NB4 (cell line): Measurements from ENCODE around the gene CMSS1.

Experiments used
- MAX ChIP-seq: IDR thresholded peaks from 2 replicates; pipeline ENCODE4 v1.6.1; 2011; ENCODE audit warnings: low read depth, low read length
- MYC ChIP-seq: IDR thresholded peaks from 2 replicates; pipeline ENCODE4 v1.6.1; 2011; ENCODE audit warnings: low read depth, low read length
- POLR2A ChIP-seq: IDR thresholded peaks from 2 replicates; pipeline ENCODE4 v1.6.1; 2011; ENCODE audit warnings: mild to moderate bottlenecking; ENCODE audit not compliant: insufficient read length; ENCODE audit errors: extremely low read depth
- TF ChIP-seq, protein P1 (sequence below): IDR thresholded peaks from one replicate; pipeline ENCODE4 v1.5.1; 2012; ENCODE audit warnings: low read depth, low read length

DNA sequence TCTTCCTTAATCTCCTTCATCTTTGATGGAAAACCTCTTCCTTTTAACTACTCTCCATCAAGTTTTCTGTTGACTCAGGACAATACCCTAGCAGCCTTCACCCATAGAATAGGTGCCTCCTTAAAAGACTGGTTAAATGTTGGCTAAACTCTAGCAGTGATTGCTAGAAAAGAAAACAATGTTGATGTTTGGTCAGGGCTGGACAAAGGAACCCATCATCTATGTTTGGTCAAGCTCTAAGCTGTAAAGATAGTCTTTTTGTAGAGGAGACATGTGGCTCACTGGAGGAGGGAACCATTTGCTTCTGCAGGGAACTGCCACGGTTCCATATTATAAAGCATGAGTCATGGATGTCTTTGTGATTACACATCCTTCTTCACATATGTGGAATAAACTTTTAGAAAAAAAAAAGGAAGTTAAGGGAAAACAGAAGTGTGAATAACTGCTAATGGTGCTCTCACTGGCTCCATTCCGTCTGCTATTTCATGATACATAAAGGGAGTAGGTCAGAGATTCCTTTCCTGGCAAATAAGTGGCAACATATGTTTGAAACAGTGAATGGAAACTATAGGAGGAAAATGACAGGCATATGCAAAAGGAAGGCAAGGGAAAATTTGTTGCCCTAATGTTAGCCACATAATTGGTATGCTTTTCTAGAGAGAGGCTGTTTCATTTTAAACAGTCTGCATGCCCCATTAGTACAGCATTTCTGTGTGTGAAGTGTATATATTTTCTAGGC, 78.2 kb downstream of the CMSS1 start:
- TF ChIP-seq, protein P1, sequence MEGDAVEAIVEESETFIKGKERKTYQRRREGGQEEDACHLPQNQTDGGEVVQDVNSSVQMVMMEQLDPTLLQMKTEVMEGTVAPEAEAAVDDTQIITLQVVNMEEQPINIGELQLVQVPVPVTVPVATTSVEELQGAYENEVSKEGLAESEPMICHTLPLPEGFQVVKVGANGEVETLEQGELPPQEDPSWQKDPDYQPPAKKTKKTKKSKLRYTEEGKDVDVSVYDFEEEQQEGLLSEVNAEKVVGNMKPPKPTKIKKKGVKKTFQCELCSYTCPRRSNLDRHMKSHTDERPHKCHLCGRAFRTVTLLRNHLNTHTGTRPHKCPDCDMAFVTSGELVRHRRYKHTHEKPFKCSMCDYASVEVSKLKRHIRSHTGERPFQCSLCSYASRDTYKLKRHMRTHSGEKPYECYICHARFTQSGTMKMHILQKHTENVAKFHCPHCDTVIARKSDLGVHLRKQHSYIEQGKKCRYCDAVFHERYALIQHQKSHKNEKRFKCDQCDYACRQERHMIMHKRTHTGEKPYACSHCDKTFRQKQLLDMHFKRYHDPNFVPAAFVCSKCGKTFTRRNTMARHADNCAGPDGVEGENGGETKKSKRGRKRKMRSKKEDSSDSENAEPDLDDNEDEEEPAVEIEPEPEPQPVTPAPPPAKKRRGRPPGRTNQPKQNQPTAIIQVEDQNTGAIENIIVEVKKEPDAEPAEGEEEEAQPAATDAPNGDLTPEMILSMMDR = no peak
- TF ChIP-seq MAX = peak; percentile 74
- no peak for TF ChIP-seq POLR2A
- peak; percentile 67 for TF ChIP-seq MYC
